Body of pancreas (tissue), 2 donors: ENCODE results near the gene TOP3B. TPM values are rescaled to one million over a fixed set of nuclear protein-coding genes. Genes with fewer than 3 reads are reported as not detected.

Experiments used
- total RNA-seq, 2 donors: library from RNA; depleted of rRNA; stranded (reverse); fragments of >200 nt; gene quantifications; one replicate each; pipeline ENCODE4 v1.1.0, GENCODE V29; 2016

TOP3B gene
- total RNA-seq, 2 donors from 2014 or later = 19.2 to 48.8 TPM

Other genes starting within 250 kb of the TOP3B start
- 1 to 10 TPM; 1.6 to 4.4 TPM for gene YPEL1, start 247.0 kb downstream of the TOP3B start, total RNA-seq
- gene MAPK1, start 115.1 kb downstream of the TOP3B start, total RNA-seq = 10 to 100 TPM; 25.4 to 44.1 TPM
- gene PPM1F, start 29.9 kb downstream of the TOP3B start, total RNA-seq = 10 to 100 TPM; 14.5 to 26.4 TPM